BJ (cell line): ENCODE measurements around the gene KRT81. TPM values are rescaled to one million over a fixed set of nuclear protein-coding genes. Genes with fewer than 3 reads are reported as not detected.
A peak's percentile ranks its signal among the peaks of the same experiment; 100 is the strongest.

Source experiments
- CTCF ChIA-PET: fragments of 350-600 bp; formaldehyde crosslinking; extraction: SDS; loops from one replicate; lab custom pipeline; 2021; ENCODE audit warnings: antibody characterized with exemption, inconsistent platforms; lab: Yijun Ruan, JAX
- POLR2A ChIA-PET: fragments of 300-600 bp; sonication (Branson Sonifier 250); formaldehyde crosslinking; extraction: SDS; loops from one replicate; lab custom pipeline; 2021; ENCODE audit warnings: antibody characterized with exemption; lab: Charles Lee
- DNase-seq: peaks from one replicate; pipeline ENCODE4 v3.0.0-alpha.2; 2011; ENCODE audit warnings: low read depth
- H3K27me3 ChIP-seq: 2 replicates; pipeline ENCODE4 v1.6.0; 2011; ENCODE audit warnings: low read length; ENCODE audit not compliant: control insufficient read depth, insufficient read depth
- H3K36me3 ChIP-seq: 2 replicates; pipeline ENCODE4 v1.5.1; 2011; ENCODE audit warnings: low read length; ENCODE audit not compliant: control insufficient read depth, insufficient read depth
- H3K4me3 ChIP-seq: 2 replicates; pipeline ENCODE4 v1.5.1; 2011; ENCODE audit warnings: low read depth, mild to moderate bottlenecking, control low read depth, low read length
- polyA plus RNA-seq: library from polyadenylated mRNA; depleted of rRNA; stranded (reverse); fragments of >200 nt; gene quantifications from 2 replicates; pipeline ENCODE4 v1.2.3, GENCODE V29; 2011
- TF ChIP-seq, protein P1 (sequence below): IDR thresholded peaks from 2 replicates; pipeline ENCODE4 v1.5.1; 2011; ENCODE audit warnings: low read depth, mild to moderate bottlenecking, control low read depth, inconsistent platforms, low read length, moderate library complexity; ENCODE audit not compliant: insufficient read depth

Gene KRT81
- polyA plus RNA-seq, 1 experiment = 24.7 TPM

DNA sequence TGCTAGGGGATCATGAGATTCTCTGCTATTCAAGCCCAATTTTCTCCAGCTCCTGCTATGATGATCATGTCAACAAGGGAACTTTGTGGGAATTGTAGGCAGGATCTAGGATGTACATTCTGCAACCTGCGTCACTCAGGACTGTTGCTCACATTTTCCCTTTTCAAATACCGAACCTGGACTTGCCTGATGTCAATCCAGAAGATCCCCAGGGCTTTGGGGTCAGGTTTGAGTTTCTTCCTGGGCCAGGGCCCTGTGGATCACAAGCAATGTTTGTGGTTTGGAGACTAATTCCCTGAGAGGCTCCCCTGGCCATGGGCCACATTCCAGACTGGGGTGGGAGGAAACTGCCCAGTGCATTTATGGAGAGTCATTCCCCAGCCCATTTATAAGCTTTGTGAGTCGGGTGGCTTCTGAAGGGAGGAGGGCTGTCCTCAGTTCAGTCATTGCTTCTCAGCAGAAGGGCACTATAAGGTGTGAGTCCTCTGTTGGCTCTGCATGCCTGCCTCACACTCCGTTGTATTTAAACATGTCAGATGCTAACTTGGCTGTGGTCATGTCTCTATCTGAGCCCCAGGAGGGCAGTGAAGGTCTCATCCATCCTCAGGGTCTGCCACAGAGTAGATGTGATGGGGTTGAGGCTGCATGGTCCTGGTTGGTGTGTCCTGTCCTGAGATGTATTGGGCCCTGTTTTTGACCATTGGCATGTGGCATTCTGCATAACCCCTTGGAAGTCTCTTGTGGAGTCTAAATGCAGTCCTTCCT, 10.4 kb downstream of the KRT81 start:
- Histone ChIP-seq H3K27me3 (no peaks in the 10 kb centered on the region), H3K4me3 (no peak overlapping the region), H3K36me3 (no peaks in the 10 kb centered on the region)
- peak; percentile 94 for DNase-seq
- TF ChIP-seq, protein P1, sequence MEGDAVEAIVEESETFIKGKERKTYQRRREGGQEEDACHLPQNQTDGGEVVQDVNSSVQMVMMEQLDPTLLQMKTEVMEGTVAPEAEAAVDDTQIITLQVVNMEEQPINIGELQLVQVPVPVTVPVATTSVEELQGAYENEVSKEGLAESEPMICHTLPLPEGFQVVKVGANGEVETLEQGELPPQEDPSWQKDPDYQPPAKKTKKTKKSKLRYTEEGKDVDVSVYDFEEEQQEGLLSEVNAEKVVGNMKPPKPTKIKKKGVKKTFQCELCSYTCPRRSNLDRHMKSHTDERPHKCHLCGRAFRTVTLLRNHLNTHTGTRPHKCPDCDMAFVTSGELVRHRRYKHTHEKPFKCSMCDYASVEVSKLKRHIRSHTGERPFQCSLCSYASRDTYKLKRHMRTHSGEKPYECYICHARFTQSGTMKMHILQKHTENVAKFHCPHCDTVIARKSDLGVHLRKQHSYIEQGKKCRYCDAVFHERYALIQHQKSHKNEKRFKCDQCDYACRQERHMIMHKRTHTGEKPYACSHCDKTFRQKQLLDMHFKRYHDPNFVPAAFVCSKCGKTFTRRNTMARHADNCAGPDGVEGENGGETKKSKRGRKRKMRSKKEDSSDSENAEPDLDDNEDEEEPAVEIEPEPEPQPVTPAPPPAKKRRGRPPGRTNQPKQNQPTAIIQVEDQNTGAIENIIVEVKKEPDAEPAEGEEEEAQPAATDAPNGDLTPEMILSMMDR = no peak
- ChIA-PET CTCF (interaction anchor here (0.6 to 5.3 kb wide), 15 partner anchors 14 to 126 kb away, joined by 3 to 86 read pairs (median 7); partner anchors contain the start of gene KRT7), POLR2A (interaction anchor here (0.5 to 1.0 kb wide), 3 partner anchors 51 to 816 kb away, joined by 3 read pairs; no protein-coding TSS in a partner anchor)

DNA sequence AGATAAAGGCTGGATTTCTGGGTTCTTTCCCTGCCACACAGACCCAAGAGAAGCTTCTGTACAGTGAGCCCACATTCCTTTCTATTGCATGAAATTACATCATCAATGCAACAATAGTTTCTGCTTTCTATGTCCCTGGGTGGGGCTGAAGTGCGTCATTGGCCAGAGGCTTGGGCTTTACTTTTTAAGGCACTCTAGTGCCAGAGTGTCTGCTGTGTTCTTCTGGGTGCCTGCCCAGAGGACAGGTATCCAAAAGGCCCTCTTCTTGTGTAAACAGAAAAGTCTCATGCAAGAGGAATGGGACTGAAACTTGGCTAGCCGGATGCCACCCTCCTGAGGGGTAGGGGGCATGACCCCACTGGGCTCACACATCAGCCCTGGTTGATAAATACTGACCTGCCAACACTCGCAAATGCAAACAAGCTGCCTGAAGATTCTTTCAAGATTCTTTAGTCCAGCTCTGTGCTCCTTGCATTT, 11.0 kb downstream of the KRT81 start:
- ChIA-PET CTCF (interaction anchor here (0.6 to 5.3 kb wide), 18 partner anchors 13 to 137 kb away, joined by 3 to 86 read pairs (median 8); partner anchors contain the start of gene KRT80), POLR2A (interaction anchor here (0.6 to 1.0 kb wide), 2 partner anchors 50 to 98 kb away, joined by 3 read pairs; no protein-coding TSS in a partner anchor)
- DNase-seq = peak; percentile 91
- Histone ChIP-seq H3K27me3 (no peaks in the 10 kb centered on the region), H3K36me3 (no peaks in the 10 kb centered on the region), H3K4me3 (no peak overlapping the region)
- TF ChIP-seq, protein P1 = no peak

DNA sequence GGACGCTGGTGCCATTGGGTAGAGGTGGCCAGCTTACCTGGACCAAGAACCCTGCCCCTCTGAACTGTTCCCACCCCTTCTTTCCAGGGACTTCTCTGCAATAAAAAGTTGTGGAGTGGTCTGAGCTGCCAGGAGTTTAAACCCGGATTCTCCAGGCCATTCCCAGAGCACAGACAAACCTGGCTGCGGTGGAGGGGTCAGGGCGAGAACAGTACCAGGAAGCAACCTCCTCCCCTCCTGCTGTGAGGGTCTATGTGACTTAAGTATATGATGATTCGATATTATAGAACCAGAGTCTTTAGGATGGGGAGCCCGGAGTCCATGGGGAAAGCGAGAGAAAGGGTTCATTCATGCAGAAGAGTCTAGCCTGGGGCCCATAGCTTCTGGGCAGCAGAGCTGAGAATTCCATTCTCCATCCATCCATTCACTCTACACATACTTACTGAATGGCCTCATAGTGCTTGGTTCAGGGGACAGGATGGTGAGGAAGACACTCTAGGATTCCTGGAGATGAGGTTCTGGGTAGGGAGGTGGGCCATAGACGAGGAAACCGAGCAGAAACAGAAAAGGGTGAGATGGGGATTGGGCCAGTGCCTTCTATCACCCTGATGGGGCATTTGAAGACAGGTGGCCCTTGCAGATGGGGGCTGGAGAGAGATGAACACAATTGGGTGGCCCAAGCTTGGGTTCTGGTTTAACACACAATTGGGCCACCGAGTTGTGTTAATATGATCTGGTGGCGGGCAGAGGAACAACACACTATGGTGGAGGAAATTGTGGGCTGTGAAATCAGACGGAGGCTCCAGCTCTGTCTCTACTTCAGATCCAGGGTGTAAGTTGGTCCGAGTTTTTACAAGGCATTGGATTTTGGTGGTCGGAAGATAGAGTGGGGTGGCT, 11.7 kb downstream of the KRT81 start:
- H3K27me3 ChIP-seq = no peaks in the 10 kb centered on the region
- H3K4me3 ChIP-seq = no peak overlapping the region
- CTCF ChIA-PET = interaction anchor here (0.5 to 5.3 kb wide), 51 partner anchors 12 to 601 kb away, joined by 3 to 86 read pairs (median 5); partner anchors contain the start of genes KRT7 and KRT80
- TF ChIP-seq, protein P1 = no peak
- POLR2A ChIA-PET = no interaction called here
- DNase-seq = no peak
- no peaks in the 10 kb centered on the region for H3K36me3 ChIP-seq

DNA sequence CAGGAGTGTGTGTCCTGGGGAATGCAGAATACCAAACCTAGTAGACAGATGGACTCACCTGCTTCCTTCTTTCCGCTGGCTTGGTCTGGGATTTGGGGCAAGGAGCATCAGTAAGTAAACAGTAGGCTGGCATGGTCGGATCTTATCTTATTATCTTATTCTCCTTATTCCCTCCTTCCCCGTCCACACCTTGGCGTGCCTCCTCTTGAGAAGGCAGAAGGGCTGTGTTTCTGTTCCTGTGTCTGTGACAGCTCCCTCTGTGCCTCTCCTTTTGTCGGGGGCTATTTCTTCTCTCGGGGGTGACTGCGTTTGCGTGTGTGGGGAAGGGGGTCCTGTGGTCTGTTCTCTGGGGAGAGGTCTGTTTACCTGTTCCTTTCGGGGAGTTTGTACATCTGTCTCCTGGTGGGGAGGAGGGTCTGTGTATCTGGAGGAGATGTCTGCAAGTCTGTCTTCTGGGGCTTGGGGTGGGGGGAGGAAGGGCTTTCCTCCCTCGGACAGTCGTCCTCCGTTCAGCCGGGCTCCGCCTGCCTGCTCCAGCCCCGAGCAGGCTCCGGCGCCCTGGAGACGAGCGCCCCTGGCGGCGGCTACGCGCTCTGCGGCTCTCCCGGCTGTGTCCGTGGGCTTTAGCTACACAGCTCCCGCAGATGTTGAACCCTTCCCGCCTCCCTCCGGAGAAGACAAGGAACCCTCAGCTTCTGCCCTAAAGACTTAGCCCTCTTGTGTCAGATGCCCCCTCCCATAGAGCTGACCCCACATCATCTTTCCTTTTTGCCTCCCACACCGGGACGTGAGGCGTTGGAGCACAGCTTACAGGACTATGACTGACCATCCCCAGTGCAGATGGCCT, 12.5 kb downstream of the KRT81 start:
- Histone ChIP-seq H3K27me3 (no peaks in the 10 kb centered on the region), H3K36me3 (no peaks in the 10 kb centered on the region), H3K4me3 (no peak overlapping the region)
- TF ChIP-seq, protein P1 = peak; percentile 99
- ChIA-PET POLR2A (interaction anchor here (0.5 kb wide), 1 partner anchor 41 kb away, joined by 16 read pairs; no protein-coding TSS in a partner anchor), CTCF (interaction anchor here (0.5 to 5.3 kb wide), 48 partner anchors 11 to 602 kb away, joined by 3 to 86 read pairs (median 5); partner anchors contain the start of genes KRT7 and KRT80)
- no peak for DNase-seq
